ENCODE results near the gene CCDC86. TPM values are rescaled to one million over a fixed set of nuclear protein-coding genes. Genes with fewer than 3 reads are reported as not detected.

CCDC86 gene
- total RNA-seq, 1 donor from 2014 or later = 4.7 TPM

DNA sequence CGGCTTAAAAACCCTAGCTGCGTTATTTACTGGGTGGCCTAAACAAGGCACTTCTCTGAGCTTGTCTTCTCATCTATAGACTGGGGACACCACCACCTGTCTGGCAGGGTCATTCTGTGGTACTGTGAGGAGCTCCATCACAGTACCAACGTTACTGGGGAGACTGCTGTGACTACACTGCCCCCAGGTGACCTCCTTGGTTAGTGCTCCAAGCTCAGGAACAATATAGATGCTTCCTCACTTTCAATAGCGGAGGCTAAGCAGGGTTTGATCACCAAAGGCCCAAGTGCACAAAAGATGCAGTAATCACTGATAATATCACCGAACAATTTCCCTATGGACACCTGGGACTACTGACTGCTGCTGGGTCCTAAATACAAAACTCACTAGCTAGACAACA is 45.6 kb downstream of the CCDC86 start:
- ATAC-seq (peak; percentile 88), DNase-seq (ENCODE audit: low spot score) (no peak)

DNA sequence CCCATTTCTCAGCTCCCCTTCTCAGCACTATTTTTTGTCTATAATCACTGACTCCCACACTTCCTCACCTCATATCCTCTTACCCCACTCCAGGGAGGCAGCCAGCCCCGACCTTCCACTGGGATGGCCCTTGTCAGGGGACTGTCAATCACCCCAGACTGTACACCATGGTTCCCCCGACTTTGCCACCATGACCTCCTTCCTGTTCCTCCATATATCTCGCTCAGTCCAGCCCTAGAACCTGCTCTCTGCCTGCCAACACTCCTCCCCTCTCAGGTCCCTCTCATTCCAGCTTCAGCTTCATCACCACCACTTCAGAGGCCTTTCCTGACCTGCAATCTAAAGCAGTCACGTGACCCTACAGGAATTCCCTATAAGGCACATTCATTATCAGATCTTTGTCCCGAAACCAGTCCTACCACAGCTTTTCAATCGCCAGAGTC is 48.0 kb downstream of the CCDC86 start:
- ATAC-seq = no peak
- no peak for DNase-seq (ENCODE audit: low spot score)

DNA sequence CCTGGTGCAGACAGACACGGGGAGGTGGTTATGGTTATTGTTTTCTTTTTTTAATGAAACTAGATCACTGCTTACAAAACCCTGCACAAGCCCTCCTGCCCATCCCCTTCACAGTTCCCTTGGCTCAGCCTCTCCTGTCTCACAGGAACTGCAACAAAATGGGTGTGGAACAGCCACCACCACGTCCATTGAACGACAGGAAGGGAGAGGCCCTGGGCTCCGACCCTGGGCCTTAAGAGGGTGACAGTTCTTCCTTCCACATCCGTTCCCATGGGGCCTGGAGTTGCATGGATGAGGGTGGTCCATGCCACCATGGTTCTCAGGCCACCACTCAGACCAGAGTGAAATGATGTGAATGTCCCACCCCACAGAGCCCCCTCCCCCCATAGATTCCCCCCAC is 48.8 kb downstream of the CCDC86 start:
- no peak for DNase-seq (ENCODE audit: low spot score)
- ATAC-seq = no peak

DNA sequence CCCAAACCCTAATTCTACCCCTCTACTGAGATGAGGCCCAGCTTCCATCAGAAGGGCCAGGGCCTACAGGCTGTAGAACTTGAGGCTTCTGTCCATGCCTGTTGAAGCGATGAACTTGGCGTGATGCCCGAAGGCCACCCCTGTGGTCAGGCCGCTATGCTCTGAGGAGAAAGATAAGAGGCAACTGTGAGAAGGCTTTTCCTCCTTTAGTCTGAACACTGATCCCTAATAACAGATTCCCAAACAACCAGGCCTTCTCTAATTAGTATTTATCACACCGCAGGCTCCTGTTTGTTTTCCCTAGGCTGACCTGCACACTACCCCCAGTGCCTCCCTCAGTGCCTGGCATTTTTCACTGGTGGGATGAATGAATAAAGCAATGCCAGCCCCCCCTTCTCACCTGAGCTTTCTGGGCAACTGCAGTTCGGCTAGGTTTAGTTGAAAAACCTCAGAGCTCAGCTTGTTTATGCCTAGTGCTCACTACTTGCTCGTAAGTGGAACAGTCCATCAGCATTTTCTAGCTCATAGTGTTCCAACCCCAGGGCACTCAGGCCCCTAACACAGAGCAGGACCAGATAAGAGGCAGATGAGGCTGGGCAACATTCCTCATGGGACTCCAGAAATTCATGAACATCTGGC is 49.3 kb downstream of the CCDC86 start:
- ATAC-seq (peak; percentile 16), DNase-seq (ENCODE audit: low spot score) (no peak)

DNA sequence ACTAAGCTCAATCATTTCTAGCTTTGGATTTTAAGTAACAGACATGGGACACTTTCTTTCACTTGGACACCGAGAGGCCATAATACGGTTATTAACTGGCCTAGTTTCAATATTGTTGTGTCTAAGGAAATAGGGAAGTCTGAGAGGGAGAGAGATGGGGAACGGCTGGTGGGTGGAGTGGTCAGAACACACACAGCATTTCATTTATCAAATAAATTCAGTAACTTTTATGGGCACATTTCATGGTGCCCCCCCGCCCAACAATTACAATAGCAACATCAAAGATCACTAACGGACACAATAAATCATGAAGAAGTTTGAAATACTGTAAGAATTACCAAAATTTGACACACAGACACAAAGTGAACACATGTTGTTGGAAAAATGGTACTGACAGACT is 53.8 kb downstream of the CCDC86 start:
- ATAC-seq (no peak), DNase-seq (ENCODE audit: low spot score) (no peak)

DNA sequence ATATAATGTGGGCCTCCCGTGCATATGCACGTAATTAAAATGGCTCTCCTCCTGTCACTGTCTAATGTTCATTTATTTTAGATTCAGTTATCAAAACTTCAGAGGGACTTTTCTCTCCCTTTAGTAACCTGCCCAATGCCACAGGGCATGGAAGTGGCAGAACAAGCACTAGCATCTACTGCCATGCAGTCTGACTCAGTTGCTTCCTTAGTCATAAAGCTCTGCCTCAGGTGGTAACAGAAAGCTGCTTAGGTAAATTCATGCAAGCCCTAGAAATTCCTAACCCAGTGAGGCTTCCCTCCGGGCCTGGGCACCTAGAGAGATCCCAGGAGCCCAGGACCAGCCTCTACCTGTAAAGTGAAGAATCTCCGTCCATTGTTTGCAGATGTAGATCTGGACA is 55.6 kb downstream of the CCDC86 start:
- no peak for ATAC-seq

DNA sequence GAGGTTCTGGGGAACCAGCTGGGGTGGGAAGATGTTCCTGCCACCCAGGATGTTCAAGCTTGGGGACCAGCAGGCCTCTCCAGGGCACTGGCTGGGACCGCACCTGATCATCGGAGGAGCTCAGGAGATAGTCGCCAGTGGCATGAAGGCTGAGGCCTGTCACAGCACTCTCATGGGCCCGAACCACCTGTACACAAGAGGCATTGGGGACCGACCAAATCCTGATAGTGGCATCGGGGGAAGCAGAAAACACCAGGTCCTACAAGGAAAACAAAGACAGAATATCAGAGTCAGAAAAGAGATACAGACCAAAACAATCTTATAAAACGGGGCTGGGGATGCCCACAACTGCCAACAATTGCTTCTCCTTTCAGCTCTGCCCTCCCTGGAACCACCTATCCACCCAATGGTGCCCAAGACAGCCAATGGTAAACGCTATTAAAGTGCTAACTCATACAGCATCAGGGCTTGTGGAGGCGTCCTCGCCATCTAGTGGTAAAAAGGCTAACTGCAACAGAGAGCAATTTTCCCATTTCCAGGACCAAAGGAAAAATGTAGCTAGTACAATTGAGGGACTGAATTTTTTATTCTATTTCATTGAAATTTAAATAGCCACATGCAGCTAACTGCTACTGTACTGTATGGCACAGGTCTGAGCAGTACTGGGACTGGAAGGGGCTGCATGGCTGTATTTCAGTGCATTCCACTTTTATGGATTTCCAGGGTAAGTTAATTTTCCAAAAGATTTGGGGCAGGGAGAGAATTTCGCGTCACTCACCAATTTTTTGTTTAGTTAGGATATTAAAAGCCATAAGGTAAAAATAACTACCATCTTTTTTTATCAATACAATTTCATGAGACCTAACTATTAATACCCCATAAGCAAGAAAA is 57.4 kb downstream of the CCDC86 start:
- DNase-seq (ENCODE audit: low spot score) = no peak
- ATAC-seq = peak; percentile 83

More for the DNA sequence above, 55.6 kb downstream of the CCDC86 start:
- DNase-seq (ENCODE audit: low spot score) = no peak

DNA sequence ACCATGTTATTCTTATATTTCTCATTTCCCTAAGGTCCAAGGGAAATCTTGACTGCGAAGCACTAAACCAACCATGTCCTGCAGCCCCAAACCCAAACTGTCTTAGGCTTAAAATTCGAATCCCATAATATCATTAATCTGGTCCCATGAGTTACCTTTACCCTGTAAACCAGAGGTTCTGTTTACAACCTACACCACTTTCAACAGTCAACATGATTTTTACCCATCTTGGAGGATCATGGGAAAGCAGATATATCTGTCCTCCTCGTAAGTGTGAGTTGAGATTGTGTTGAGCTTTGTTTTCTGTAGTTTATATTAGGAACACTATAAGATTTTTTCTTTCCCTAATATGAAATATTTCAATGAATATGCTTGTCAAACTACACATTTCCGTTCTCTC is 58.1 kb downstream of the CCDC86 start:
- DNase-seq (ENCODE audit: low spot score) = no peak
- peak; percentile 60 for ATAC-seq

Other genes with a start within 250 kb of the CCDC86 start
- gene MS4A8, start 142.5 kb upstream of the CCDC86 start, total RNA-seq = not detected
- gene MS4A18, start 117.4 kb upstream of the CCDC86 start, total RNA-seq = not detected
- gene MS4A15, start 85.2 kb upstream of the CCDC86 start, total RNA-seq = not detected
- gene MS4A10, start 56.8 kb upstream of the CCDC86 start, total RNA-seq = not detected
- 0.18 TPM for gene PTGDR2, start 13.8 kb downstream of the CCDC86 start, total RNA-seq
- not detected for gene ZP1, start 25.4 kb downstream of the CCDC86 start, total RNA-seq
- 44.9 TPM for gene PRPF19, start 64.5 kb downstream of the CCDC86 start, total RNA-seq
- 36.9 TPM for gene TMEM109, start 72.0 kb downstream of the CCDC86 start, total RNA-seq
- gene TMEM132A, start 82.3 kb downstream of the CCDC86 start, total RNA-seq = 2.1 TPM
- 8.8 TPM for gene SLC15A3, start 110.1 kb downstream of the CCDC86 start, total RNA-seq
- 0.83 TPM for gene CD6, start 129.6 kb downstream of the CCDC86 start, total RNA-seq

Data from left lobe of liver (tissue), 2 donors.